ENCODE measurements around the gene DRC7.
"Not testable (repeated sequence)": the region's sequence is repeated elsewhere in the genome, so short reads cannot be mapped to it uniquely, and the experiment has no call there.

Gene DRC7

DNA sequence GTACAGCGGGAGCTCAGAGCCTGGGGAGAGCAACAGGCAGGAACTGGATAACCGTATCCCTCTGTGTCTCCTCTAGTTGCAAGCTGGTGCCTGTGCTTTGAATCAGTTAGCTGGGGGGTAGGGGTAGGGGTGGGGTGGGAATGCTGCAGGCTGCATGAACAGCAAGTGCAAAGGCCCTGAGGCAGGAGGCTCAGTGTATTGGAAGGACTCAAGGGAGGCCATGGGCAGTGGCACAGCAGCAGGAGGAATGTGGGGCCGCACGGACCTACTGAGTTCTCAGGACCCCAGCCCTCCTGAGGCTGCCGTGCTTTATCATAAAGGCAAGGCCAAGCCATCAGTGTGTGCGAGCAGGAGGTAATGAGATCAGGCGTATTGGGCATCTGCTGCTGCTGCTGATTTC lies 44.2 kb downstream of the DRC7 start:
- no peak for DNase-seq

DNA sequence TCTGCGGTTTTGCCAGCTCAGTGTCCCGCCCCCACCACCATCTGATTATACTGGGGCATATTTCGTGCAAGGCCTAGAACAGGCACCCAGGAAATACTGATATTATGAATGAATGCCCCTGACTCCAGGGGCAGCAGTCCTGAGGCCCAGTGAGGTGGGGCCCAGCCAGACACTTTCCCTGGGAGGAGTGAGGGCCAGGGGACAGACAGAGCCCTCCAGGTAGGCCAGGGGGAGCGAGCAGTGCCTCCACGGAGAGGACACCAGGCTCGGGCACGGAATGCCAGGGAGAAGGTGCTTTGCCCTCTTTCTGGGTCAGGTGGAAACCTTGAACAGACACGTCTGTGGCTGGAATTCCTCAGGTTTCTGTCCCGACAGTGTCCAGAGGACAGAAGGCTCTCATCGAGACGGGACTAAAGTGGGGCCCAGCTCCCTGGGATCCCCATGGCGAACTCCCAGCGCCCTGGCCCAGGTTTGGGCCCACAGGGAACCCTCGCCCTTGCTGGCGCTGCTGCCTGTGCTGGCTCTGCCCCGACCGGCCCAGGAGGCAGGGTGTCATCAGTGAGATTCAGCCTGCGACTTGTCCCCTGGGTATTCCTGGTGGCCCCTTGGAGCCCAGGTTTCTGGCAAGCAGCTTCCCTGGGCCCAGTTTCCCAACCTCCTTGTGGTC lies 45.3 kb downstream of the DRC7 start:
- no peak for DNase-seq

DNA sequence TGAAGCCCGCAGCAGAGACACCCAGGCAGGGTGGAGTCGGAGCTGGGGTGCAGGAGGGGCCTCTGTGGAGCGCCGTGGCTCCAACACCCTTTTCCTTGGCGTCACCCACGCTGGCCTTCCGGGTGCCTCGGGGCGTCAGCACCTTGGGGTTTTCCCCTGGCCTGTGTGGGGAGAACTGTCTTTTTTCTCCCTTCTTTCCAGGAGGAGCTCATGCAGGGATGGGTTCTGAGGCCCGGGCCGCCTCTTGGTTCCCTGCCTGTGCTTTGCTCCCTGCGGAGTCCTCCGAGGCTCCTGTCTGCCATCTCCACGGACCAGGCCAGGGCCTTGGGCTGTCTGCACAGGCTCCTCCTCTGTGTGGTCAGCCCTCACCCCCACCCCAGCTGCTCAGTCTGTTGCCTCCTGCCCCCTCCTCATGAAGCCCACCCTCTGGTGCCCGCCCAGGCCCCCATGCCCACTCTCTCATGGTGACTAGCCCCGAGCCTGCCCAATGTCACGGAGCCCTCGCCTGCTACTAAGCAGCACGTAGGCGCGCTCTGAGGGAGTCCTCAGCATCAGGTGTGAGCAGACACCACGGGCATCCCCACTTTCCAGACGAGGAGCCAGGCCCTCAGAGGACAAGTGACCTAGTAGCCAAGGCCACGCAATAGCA lies 45.9 kb downstream of the DRC7 start:
- DNase-seq: no peak

DNA sequence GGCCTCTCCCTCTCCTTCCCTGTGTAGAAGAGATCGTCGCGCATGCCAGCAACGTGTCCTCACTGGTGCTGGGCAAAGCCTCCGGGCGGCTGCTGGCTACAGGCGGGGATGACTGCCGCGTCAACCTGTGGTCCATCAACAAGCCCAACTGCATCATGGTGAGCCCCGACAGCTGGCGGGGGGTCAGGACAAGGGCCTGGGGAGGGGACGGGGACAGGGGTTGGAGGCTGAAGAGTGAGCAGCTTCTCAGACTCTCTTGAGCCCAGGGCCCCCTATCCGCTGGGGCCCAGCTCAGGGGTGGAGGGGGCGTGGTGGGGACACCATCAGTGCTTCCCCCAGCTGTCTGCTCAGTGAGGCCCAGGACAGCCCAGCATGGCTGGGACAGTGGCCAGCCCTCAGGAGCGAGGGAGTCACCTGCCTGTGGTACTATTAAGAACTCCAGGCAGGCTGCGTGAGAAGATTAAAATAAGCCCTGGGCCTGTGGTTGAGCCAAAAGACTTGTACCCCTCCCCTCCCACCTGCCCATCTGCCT lies 47.1 kb downstream of the DRC7 start:
- no peak for DNase-seq

DNA sequence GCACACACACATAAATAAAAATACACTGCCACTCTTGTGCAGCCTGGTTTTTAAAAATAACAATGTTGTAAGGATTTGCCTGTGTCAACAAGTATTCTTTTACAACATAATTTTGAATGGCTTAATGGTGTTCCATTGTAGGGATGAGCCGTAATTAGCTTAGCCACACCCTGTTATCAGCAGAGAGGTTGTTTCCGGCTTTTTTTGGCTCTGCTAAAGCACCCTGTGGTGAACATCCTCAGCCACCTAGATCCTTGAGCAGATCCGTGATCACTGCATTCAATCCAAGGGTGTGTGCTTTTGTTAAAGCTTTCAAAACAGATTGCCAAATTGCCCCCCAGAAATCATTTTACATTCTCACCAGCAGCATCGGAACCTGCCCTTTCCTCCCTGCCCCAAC lies 47.9 kb downstream of the DRC7 start:
- no peak for DNase-seq

DNA sequence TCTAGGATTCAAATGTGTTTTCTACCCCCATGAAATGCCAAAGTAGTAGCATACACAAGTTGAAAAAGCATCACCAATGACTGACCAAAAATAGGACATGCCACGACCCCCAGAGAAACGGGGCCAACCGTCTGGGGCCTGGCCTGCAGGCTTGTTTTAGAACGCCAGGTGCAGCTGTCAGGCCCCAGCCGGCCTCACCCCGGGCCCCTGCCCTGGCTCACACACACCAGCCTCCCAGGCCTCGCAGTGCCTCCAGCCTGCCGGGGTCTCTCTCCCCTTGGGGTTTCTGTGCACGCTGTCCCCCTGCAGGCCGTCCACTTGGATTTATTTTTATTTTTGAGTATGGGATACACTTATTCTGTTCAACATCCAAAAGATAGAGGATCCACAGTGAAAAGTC lies 48.9 kb downstream of the DRC7 start:
- no peak for DNase-seq

DNA sequence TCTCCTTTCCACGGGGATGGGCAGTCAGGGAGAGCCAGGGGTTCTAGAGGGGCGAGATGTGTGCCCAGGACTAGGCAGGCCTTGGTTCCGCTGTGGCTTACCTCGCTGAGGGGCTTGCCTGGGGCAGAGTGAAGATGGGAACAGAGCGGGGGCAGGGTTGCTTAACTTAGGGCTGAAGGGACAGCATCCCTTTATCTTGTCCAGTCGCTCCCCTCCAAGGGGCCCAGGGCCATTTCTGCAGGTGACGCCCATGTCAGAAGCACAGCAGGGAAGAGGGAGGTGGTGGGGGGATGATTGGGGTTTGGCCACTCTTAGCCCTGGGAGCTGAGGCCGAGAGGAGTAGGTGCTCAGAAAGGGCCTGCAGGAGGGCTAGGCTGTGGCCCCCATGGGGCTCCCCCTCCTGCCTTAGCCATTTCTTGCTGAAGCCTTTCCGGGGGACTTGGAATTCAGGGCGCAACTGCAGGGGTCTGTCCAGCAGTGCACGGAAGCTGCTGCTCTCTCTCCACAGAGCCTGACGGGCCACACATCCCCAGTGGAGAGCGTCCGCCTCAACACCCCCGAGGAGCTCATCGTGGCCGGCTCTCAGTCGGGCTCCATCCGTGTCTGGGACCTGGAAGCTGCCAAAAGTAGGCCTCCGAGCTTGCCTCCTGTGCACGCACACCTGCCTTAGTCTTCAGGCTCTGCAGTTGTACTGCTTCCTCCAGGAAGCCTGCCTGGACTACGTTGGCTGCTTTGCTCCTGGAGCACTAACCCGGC lies 49.5 kb downstream of the DRC7 start:
- no peak for DNase-seq

DNA sequence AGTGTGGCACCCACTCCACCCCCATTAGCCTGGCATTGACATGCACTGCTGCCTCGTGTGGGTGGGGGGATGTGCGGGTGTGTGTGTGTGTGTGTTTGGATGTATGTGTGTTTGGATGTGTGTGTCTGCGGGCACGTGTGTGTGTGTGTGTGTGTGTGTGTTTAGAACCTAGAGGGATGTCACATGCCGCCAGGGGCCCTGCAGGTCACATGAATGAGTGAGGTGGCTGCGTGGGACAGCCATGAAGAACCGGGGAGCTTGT lies 50.0 kb downstream of the DRC7 start:
- DNase-seq: no peak

DNA sequence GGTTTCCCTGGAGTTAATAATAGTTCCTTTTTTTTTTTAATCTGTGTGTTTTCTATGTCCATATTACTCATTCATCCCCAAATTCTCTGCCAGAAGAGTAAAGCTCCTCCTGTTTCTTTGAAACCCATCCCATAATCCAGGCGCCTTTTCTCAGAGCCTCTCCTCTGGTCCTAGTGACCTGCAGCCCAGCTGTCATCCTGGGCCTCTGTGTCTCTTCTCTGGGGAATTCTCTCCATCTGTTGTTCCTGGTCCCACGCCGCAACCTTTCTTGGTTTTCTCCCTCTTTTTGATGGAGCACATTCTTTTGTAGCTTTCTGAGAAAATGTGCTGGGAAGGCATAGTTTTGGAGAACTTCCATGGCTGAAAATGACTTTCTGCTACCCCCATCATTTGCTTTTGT lies 51.2 kb downstream of the DRC7 start:
- no peak for DNase-seq

DNA sequence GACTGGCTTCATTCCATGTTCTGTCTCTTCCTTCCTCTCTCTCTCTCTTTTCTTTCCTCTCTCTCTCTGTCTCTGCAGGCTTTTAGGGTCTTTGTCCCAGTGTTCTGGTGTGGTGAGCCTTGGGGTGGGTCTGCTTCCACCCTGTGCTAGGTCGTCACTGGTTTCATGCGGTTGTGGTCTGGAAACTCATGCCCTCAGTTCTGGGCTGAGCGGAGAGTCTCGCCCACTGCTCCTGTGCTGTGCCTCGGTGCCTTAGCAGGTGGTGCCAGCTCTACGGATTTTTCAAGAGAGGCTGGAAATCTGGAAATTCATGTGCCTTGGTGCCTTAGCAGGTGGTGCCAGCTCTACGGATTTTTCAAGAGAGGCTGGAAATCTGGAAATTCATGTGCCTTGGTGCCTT lies 51.7 kb downstream of the DRC7 start:
- DNase-seq: not testable (repeated sequence)

DNA sequence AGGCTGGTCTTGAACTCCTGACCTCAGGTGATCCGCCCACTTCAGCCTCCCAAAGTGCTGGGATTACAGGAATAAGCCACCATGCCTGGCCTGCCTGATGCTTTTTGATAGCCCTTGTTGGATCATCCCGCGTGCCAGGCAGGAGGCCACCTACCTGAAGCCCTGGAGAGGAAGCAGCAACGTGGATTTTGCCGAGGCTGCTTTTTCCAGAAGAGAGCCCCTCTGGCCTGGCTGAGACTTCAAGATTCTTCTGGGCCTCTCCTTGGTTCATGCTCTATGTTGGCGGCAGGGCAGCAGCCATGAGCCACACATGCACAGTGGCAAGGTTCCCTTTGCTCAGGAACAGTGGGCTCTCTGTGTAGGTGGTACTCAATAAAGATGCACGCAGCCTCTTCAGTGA lies 52.5 kb downstream of the DRC7 start:
- DNase-seq: no peak

DNA sequence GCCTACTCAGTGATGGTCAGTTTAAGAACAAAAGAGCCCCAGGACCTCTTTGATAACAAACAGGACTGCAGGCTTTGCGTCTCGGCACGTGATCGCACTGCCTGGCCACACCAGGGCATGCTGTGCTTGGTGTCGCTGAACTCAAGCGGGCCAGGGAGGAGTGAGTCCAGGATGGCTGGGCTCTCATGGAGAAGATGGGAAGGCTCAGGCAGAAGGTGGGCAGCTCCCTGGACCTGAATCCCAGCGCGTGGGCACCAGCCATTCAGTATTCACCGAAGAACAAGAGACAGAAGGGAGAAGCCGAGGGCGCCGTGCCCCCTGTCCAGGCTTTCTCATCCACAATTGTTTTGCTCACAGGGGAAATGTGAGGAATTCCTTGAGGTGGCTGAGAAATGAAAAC lies 52.9 kb downstream of the DRC7 start:
- DNase-seq: no peak

DNA sequence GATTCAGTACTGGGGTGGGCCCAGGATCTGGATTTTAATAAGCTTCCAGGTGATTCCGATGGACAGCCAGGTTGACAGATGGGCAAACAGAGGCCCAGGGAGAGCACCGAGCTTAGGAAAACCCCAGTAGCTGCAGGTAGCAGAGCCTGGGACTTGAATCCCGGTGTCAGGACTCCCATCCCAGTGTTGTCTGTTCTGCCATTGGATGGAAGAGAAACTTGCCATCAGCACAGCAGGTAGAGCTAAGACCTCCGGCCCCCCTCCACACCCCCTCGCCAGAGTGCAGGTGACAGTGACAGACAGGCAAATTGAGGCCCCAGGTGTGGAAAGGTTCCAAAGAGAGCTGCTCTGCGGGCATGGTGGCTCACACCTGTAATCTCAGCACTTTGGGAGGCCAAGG lies 53.4 kb downstream of the DRC7 start:
- DNase-seq: no peak

DNA sequence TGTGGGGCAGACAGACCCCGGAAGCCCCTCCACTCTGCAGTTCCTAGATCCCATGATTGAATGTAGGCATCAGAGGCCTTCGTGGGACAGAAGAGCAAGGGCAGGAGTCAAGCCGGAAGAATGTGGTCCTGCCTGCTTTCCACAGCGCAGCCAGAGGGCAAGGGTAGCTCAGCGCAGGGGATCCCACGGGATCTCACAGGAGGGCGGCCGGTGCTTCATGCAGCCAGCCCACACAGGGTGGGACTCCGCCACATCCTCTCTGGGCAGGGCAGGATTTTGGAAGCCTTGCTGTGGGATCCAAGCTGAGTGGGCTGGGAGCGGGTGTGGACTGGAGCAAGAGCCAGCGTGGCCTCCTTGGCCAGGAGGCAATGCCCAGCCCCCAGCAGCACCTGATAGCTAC lies 54.0 kb downstream of the DRC7 start:
- DNase-seq: no peak

DNA sequence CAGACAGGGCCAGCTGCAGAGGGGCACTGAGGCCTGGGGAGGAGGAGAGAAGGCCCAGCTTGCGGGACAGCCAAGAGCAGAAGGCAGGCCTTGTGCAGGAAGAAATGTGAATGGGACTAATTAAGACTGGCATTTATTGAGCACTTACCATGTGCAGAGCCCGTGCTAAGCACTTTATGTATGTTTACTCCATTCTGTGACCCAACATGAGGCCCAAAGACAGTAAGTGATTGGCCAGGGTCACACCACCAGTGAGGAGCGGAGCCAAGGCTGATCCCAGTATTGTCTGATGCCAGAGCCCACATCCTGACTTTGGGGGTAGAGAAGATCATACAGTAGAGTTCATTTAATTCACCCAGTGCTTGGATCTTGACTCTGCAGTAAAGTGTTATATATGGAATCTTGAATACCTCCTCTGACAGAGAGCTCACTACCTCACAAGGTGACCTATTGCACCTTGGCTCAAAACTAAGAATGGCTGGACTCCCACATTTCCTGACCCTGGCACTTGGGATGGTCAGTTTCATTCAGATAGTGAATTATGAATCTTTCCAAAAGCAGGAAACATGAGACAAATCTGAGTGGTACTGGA lies 54.6 kb downstream of the DRC7 start:
- DNase-seq: no peak

DNA sequence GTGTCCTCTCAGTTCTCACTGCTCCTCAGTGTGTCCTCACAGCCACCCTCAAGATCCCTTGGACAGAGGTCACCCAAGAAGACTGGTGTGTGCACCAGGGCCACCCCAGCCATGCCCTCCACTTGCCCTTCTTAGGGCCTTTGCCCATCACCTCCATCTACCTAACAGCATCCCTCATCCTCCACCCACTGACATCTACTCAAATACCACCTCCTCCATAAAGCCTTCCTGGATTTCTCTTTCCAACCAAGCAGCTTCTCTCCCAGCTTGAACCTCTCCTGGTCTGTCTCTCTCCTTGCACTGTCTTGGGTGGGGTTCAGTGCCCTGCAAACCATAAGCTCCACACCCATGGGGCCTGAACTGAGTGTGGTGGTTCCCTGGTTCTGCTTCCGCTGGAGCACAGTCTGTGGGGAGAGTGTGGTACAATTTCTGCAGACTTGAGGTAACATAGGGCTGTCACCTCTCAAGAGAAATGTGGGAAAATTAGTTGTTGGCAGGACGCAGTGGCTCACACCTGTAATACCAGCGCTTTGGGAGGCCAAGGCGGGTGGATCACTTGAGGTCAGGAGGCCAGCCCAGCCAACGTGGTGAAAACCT lies 55.3 kb downstream of the DRC7 start:
- no peak for DNase-seq

DNA sequence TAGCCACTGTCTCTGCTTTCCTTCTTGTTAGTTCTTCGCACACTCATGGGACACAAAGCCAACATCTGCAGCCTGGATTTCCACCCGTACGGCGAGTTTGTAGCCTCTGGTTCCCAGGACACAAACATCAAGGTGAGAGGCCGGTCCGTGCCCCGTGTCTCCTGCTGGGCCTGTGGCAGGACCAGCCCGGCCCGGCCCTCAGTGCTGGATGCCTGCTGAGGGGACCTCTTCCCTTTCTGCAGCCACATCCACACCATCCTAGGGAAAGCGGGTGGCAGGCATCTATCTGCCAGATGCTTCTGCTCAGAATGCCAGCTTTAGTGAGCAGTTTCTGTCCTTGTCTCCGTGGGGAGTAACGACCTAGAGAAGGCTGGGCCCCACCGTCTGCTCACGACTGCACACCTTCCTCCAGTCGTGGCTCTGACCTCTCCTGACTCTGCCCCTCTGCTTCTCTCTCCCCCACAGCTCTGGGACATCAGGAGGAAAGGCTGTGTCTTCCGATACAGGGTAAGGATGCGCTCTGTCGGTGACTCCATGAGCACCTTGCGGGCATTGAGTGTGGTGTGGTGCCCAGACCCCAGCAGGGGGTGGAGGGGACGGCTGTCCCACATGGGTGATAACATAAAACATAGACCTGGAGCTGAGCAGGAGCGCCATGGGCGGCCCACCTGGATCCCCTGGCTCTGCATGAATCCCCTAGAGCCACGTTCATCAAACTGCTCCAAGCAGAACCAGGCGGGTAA lies 56.4 kb downstream of the DRC7 start:
- DNase-seq: no peak

DNA sequence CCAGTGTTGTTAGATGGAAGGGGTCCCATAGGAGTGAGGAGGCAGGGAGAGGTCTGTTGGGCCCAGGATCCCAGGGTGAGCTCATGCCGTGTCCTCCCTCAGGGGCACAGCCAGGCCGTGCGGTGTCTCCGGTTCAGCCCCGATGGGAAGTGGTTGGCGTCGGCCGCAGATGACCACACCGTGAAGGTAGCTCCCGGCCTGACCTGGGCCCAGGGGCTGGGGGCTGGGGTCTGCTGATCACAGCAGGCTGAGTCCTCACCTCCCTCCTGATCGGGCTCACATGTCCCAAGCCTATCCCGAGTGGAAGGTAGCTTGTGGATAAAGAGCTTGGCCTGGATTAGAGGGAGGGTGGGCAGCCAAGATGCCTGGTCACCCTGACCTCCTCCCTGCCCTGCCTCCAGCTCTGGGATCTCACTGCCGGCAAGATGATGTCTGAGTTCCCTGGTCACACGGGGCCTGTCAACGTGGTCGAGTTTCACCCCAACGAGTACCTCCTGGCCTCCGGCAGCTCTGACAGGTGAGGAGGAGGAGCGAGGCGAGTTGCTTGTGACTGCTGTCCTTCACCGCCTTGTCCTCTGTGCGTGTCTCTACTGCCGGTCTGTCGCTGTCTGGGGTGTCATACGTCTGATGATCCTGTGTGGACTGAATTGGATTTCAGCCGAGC lies 57.1 kb downstream of the DRC7 start:
- no peak for DNase-seq

DNA sequence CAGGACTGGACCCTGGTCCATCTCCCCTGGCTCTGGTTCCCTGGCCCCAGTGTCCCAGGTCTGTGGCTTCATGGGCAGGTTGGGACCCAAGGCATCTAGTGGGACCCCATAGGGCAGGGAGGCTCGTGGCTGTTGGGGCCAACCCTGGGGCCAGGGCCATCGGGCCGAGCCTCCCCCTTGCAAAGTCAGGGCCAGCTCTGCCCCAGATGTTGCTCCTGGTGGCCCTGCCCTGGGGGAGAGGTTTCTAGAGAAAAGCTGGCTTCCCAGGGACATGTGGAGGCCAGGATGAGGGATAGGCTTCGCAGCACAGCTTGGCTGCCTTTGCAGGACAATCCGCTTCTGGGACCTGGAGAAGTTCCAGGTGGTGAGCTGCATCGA lies 57.6 kb downstream of the DRC7 start:
- no peak for DNase-seq

DNA sequence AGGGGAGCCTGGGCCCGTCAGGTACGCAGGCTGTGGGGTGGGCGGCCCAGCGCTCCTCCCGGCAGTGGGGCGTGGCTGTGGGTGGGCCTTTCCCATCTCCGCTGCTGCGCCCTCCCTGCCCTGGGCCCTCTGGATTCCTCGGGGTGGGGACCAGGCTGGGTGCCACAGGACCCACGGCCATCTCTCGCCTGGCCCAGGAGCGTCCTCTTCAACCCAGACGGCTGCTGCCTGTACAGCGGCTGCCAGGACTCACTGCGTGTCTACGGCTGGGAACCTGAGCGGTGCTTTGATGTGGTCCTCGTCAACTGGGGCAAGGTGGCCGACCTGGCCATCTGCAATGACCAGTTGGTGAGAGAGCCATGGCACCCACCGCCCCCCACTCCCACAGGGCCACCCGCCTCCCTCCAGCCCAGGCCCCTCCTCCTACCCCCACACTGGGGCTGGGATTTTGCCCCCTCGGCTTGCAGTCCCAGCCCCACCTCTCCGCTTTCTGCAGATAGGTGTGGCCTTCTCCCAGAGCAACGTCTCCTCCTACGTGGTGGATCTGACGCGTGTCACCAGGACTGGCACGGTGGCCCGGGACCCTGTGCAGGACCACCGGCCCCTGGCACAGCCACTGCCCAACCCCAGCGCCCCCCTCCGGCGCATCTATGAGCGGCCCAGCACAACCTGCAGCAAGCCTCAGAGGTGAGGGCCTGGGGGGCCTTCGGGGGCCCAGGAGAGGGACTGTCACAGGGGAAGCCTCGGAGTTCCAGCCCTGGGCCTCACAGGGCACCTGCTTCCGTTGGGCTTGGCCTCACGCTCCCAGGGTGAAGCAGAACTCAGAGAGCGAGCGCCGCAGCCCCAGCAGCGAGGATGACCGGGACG lies 58.2 kb downstream of the DRC7 start:
- DNase-seq: no peak

All from activated CD4-positive, alpha-beta T cell treated with anti-CD3 and anti-CD28 coated beads, Interleukin-2, Interleukin-6, amounts not matched to agents 100 ng/mL and 50 ng/mL, durations not matched to agents 16 hours and 8 hours (primary cell).